Measurements from ENCODE around the gene DOCK2.
"Not testable (repeated sequence)": the region's sequence is repeated elsewhere in the genome, so short reads cannot be mapped to it uniquely, and the experiment has no call there.

Gene DOCK2

DNA sequence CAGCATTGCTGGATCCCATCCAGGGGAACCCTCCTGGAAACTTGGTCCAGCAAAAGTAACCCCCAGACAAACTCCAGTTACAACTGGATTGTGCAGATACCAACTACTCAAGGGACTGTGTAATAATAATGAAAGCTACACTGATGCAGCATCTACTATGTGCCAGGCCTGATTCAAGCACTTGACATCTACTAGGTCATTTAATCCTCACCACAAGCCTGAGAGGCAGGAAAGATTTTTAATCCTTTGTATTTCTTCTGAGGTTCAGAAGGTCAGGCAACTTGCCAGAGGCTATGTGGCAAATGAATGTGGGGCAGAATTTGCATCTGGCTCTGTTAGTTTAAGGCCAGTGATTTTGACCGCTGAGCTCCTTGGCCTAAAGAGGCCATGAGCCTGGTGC, 439.1 kb downstream of the DOCK2 start:
- no peak for DNase-seq

DNA sequence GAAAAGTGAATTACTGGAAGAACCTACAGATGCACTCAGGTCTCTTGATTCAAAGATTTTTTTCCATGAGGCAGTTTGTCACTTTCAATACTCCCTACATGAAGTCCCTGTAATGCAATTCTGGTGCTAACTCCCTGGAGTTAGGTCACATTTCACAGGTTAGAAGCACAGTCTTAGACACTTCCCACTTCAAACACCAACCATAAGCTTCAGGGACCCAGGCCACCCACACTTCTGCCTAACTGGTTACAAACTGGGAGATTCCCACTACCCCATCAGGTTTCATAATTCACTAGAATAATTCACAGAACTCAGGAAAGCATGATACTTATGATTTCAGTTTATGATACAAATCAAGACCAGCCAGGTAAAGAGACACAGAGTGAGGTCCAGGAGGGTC, 439.7 kb downstream of the DOCK2 start:
- DNase-seq = no peak

GRCh38 chr5:170077526-170077925, 440.5 kb downstream of the DOCK2 start:
- DNase-seq = no peak

DNA sequence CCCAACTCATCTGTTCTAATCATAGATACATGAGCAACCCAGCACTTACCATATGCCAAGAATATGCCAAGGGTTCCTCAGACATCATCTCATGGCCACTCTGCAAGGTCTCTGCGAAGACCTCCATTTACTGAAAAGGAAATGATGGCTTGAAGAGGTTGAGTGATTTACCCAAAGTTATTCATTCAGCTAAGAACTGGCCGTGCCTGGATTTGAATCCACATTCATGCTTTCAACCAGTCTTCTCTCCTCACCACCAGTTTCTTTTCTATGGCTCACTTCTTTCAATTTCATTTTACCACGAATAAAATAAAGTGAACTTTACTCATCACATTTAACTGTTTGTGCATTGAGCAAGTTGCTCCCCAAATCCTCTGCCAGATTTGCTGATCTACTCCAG, 441.4 kb downstream of the DOCK2 start:
- no peak for DNase-seq

GRCh38 chr5:170078931-170079330, 441.9 kb downstream of the DOCK2 start:
- no peak for DNase-seq

DNA sequence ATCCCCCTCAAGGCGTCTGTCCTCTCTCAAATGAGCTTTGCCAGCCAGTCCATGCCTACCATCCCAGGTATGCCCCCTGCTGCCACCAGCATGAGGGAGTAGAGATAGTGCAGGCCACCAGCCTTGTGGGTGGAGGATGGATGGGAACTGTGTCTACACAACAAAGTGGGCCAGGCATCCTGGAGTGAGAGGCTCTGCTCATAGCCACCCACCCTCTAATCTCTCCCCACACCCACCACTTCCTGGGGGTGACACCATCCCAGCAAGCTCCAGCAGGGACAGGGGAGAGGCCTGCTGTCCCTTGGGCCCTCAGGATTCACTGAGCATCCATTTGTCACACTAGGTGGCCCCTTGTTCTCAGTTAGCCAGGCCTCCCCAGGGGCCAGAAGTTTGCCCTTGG, 443.1 kb downstream of the DOCK2 start:
- DNase-seq = no peak

DNA sequence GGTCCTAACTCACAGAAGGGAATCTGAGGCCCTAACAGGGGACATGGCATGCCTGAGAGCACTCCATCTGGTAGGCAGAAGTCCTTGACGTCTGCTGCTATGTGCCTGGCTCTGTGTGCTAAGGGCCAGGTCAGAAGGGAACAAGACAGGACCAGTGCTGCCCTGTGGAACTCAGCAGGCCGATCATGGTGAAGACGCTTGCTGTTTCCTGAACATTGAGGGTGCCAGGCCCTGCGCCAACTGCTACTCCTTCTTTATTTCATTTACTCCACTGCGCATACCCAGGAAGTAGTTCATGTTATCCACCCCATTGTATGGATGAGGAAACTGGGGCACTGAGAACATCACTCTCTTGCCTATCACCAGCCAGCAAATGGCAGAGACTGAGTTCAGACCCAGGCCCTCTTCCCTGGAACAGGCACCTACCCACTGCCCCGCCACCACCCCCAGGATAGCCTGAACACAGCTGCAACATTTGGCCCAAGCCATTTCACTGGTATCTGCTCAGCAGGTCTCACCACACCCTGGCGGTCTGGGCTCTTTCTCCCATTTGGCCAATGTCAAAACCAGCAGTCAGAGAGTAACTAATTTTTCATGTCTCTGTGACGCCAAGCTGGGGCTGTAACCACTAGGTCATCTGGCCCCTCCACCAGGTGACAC, 443.8 kb downstream of the DOCK2 start:
- no peak for DNase-seq

GRCh38 chr5:170081616-170082015, 444.5 kb downstream of the DOCK2 start:
- no peak for DNase-seq

DNA sequence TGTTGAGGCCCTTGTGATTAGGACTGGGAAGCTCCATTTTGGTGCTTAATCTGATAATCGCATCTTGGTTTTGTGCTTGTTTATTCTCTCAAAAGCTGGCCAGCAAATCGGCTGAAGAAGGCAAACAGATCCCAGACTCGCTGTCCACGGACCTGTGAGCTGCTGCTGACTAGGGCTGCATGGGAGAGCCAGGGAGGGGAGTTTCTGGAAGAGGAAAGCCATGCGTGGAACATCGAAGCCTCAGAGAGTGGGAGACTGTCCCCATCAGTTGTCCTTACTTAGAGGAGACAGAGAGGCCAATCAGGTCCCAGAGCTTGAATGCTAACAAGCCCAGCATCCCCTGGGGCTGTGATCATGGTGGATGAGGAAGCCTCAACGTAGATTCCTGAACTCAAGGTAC, 445.6 kb downstream of the DOCK2 start:
- no peak for DNase-seq

DNA sequence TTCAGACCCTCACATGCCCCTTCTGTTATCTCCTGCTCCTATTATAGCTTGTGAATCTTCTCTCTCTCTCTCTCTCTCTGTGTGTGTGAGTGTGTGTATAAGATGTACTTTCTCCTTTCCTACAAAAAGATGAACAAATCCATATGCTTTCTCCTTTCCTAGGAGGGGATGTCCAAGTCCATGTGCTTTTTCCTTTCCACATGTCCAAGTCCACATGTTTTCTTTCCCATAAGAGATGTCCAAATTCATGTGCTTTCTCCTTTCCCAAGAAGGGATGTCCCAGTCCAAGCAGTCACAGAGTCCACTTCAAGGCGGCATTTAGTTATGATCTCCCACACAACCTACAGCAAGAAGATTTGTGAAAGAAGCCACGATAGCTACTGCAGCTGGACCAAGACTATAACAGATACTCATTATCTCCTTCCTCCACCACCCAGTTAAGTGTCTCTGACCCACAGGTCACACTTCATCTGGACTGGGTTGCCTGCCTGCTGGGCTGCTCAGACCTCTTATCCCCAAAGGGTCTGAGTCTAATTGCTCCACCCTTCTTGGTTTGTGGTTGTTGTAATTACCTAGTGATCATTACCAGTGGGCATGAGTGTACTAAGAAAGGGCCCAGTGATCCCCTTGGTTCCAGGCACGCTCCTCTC, 450.2 kb downstream of the DOCK2 start:
- no peak for DNase-seq

GRCh38 chr5:170092455-170093101, 455.5 kb downstream of the DOCK2 start:
- DNase-seq = no peak

DNA sequence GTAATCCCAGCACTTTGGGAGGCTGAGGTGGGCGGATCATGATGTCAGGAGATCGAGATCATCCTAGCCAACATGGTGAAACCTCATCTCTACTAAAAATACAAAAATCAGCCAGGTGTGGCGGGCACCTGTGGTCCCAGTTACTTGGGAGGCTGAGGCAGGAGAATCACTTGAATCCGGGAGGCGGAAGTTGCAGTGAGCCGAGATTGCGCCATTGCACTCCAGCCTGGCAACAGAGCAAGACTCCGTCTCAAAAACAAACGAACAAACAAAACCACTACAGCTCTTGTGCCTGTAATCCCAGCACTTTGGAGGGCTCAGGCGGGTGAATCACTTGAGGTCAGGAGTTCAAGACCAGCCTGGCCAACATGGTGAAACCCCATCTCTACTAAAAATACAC, 457.3 kb downstream of the DOCK2 start:
- DNase-seq = not testable (repeated sequence)

DNA sequence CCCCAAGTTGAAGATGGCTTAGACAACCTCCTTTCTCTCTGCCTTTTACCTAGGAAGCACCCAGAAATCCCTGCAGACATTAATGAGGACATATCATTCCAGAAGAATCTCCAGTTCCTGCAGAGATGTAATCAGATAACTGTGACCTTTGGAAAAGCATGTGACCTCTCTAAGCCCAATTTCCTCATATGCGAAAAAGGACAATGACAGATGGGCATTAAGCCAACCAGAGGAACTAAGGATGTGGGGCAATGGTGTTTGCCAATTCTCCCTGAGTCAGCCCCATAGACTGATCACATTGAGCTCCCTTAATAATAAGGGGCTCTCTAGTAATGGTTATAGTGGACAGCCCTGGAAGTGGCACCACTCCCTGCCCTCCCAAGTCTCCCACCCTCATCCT, 458.6 kb downstream of the DOCK2 start:
- DNase-seq = no peak

GRCh38 chr5:170097934-170098333, 460.9 kb downstream of the DOCK2 start:
- no peak for DNase-seq

- DNase-seq = peak; percentile 63
Measured at GRCh38 chr5:170100066-170100943, 463.2 kb downstream of the DOCK2 start.

DNA sequence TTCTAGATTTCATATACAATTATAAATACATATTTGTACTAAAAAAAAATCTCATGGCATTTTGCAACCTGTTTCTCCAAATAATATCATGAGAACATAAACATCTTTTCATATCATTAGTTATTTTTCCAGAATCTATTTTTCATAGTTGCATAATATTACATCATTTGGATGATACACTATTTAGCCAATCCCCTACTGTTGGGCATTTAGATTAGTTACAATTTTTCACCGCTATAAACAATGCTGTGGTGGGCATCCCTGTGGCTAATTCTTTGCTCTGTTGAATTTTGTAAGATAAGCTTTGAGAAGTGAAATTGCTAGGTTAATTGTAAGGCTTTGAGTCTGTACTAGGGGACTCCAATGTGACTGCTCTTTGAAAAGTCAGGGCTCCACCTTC, 466.4 kb downstream of the DOCK2 start:
- DNase-seq = no peak

GRCh38 chr5:170104299-170104698, 467.2 kb downstream of the DOCK2 start:
- no peak for DNase-seq

DNA sequence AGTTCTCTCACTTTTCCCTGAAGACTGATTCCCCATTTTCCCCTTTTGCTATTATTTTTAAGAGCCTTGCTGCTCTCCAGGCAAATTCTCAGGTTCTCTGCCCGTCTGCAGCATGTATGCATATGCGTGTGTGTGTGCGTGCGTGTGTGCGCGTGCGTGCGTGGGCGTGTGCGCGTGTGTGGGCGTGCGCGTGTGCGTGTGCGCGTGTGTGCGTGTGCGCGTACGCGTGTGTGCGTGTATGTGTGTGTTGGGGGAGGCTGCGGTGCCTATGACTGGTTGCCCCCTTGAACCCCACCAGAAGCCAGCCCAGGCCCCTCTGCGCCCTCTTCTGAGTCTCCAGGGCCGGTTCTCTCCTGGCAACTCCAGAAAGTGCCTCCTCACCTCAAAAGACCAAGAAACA, 467.6 kb downstream of the DOCK2 start:
- no peak for DNase-seq

GRCh38 chr5:170105642-170106611, 468.9 kb downstream of the DOCK2 start, which contains the start of gene FOXI1:
FOXI1 (plus strand) TSS chr5:170105897; CDS start chr5:170105958, 61 bp downstream.
- no peak for DNase-seq

- DNase-seq = no peak
Measured at GRCh38 chr5:170107674-170108073, 470.6 kb downstream of the DOCK2 start.

- no peak for DNase-seq
Measured at GRCh38 chr5:170108266-170108785, 471.3 kb downstream of the DOCK2 start.

Data from NCI-H1092 treated with DMSO at 0.1 percent for 48 hours (cell line).